ENCODE measurements around the gene TPBGL. TPM values are rescaled to one million over a fixed set of nuclear protein-coding genes. Genes with fewer than 3 reads are reported as not detected.

The TPBGL gene
- total RNA-seq, 1 donor from 2014 or later, result not detected

GRCh38 chr11:75287579-75287978, 47.0 kb downstream of the TPBGL start:
- FAIRE-seq (no peak), DNase-seq (ENCODE audit: low spot score in 2 of 2) (no peak)

- DNase-seq (ENCODE audit: low spot score in 2 of 2), result no peak
- no peak for FAIRE-seq
These were observed 48.9 kb downstream of the TPBGL start for GRCh38 chr11:75289511-75289760.

GRCh38 chr11:75289919-75290318, 49.3 kb downstream of the TPBGL start:
- DNase-seq (ENCODE audit: low spot score in 2 of 2), result no peak
- FAIRE-seq, result no peak

- FAIRE-seq (no peak), DNase-seq (ENCODE audit: low spot score in 2 of 2) (no peak)
These were observed 51.2 kb downstream of the TPBGL start for GRCh38 chr11:75291741-75292140.

GRCh38 chr11:75292943-75293342, 52.4 kb downstream of the TPBGL start:
- no peak for DNase-seq (ENCODE audit: low spot score in 2 of 2)
- FAIRE-seq, result no peak

Other genes with a start within 250 kb of the TPBGL start
- not detected for gene OR2AT4, start 143.9 kb upstream of the TPBGL start, total RNA-seq
- gene SLCO2B1, start 89.7 kb upstream of the TPBGL start, total RNA-seq, result 5.7 TPM
- gene ARRB1, start 110.9 kb downstream of the TPBGL start, total RNA-seq, result 60.3 TPM
- 1,354 TPM for gene RPS3, start 158.7 kb downstream of the TPBGL start, total RNA-seq
- 28.5 TPM for gene KLHL35, start 192.4 kb downstream of the TPBGL start, total RNA-seq

Measured in frontal cortex (tissue), 4 donors.